GM19463 (cell line): ENCODE measurements around the gene RAG2.

Experiments used
- ATAC-seq: cut with Tn5 transposase; IDR thresholded peaks from one replicate; pipeline ENCODE4 v1.9.1; 2021; ENCODE audit warnings: mild to moderate bottlenecking, moderate library complexity; ENCODE audit not compliant: unreplicated experiment

The RAG2 gene

GRCh38 chr11:36601155-36601554, 3.1 kb upstream of the RAG2 start:
- ATAC-seq: no peak

- ATAC-seq: no peak
Measured at GRCh38 chr11:36600180-36600579, 2.1 kb upstream of the RAG2 start.

GRCh38 chr11:36596880-36597279, 1.2 kb downstream of the RAG2 start:
- no peak for ATAC-seq

- ATAC-seq: peak; percentile 92
Measured at GRCh38 chr11:36594316-36594989, 3.6 kb downstream of the RAG2 start, which contains the start of gene IFTAP. TSS of gene IFTAP (plus strand) at chr11:36594502. CDS start at chr11:36610104, 15,602 bp downstream.

- ATAC-seq: no peak
Measured at GRCh38 chr11:36591433-36591832, 6.6 kb downstream of the RAG2 start.

GRCh38 chr11:36590513-36590912, 7.5 kb downstream of the RAG2 start:
- ATAC-seq: no peak

- ATAC-seq: no peak
Measured at GRCh38 chr11:36588099-36588498, 9.9 kb downstream of the RAG2 start.

GRCh38 chr11:36586543-36586942, 11.5 kb downstream of the RAG2 start:
- ATAC-seq: no peak

GRCh38 chr11:36583667-36584066, 14.4 kb downstream of the RAG2 start:
- no peak for ATAC-seq

GRCh38 chr11:36581536-36581935, 16.5 kb downstream of the RAG2 start:
- no peak for ATAC-seq

- no peak for ATAC-seq
Measured at GRCh38 chr11:36578458-36578857, 19.6 kb downstream of the RAG2 start.

GRCh38 chr11:36577859-36578258, 20.2 kb downstream of the RAG2 start:
- ATAC-seq: no peak

- no peak for ATAC-seq
Measured at GRCh38 chr11:36577373-36577772, 20.7 kb downstream of the RAG2 start.

- ATAC-seq: no peak
Measured at GRCh38 chr11:36574486-36574885, 23.6 kb downstream of the RAG2 start.

- ATAC-seq: no peak
Measured at GRCh38 chr11:36569095-36569494, 28.9 kb downstream of the RAG2 start.

GRCh38 chr11:36567694-36568093, 30.3 kb downstream of the RAG2 start, which contains the start of gene RAG1:
TSS of gene RAG1 (plus strand) at chr11:36568007. CDS start at chr11:36573305, 5,298 bp downstream.
- ATAC-seq: no peak

- ATAC-seq: no peak
Measured at GRCh38 chr11:36566407-36567053, 31.5 kb downstream of the RAG2 start.

- no peak for ATAC-seq
Measured at GRCh38 chr11:36565031-36565610, 32.9 kb downstream of the RAG2 start.

GRCh38 chr11:36564376-36565030, 33.5 kb downstream of the RAG2 start:
- ATAC-seq: peak; percentile 57

- peak; percentile 94 for ATAC-seq
Measured at GRCh38 chr11:36558571-36559413, 39.2 kb downstream of the RAG2 start.

- no peak for ATAC-seq
Measured at GRCh38 chr11:36557991-36558390, 40.0 kb downstream of the RAG2 start.
